ENCODE data around the gene TLR10. TPM values are rescaled to one million over a fixed set of nuclear protein-coding genes. Genes with fewer than 3 reads are reported as not detected.

Gene TLR10
- total and polyA plus RNA-seq, 2 of the 13 experiments (the other 11 are each of a cell fraction or from before 2014, with no cell fraction given): not detected

- TF ChIP-seq LCORL (IDR thresholded peaks at IDR 0.05) (peak; percentile 18; the same call in 1 of the 2 replicates), LCORL (CRISPR knock-in tag; IDR thresholded peaks at IDR 0.05) (no peak), GMEB2 (CRISPR knock-in tag; IDR thresholded peaks at IDR 0.05; ENCODE audit: low read depth) (no peak), CEBPB (IDR thresholded peaks at IDR 0.05; ENCODE audit: borderline replicate concordance, low read depth, low read length) (no peak), NAIF1 (CRISPR knock-in tag; IDR thresholded peaks at IDR 0.05; ENCODE audit: borderline replicate concordance) (no peak), ZNF33A (CRISPR knock-in tag; IDR thresholded peaks at IDR 0.05; ENCODE audit: borderline replicate concordance) (no peak), ZBTB42 (CRISPR knock-in tag; IDR thresholded peaks at IDR 0.05) (no peak), GTF2F1 (IDR thresholded peaks at IDR 0.05; ENCODE audit: low read length) (no peak), ZFY (CRISPR knock-in tag; IDR thresholded peaks at IDR 0.05) (peak; percentile 43; the same call in 1 of the 2 replicates), ZHX1 (CRISPR knock-in tag; IDR thresholded peaks at IDR 0.05; ENCODE audit: low read depth) (no peak), MNT (IDR thresholded peaks at IDR 0.05) (no peak), ZSCAN22 (CRISPR knock-in tag; IDR thresholded peaks at IDR 0.05) (no peak), ZNF703 (CRISPR knock-in tag; IDR thresholded peaks at IDR 0.05; ENCODE audit: borderline replicate concordance) (no peak), SMAD3 (CRISPR knock-in tag; IDR thresholded peaks at IDR 0.05) (no peak), CCDC6 (CRISPR knock-in tag; IDR thresholded peaks at IDR 0.05) (no peak), ZNF503 (CRISPR knock-in tag; IDR thresholded peaks at IDR 0.05) (no peak), GTF3A (CRISPR knock-in tag; conservative IDR thresholded peaks at IDR 0.05) (no peak), SAP130 (CRISPR knock-in tag; IDR thresholded peaks at IDR 0.05; ENCODE audit: low read depth) (no peak), ZNF256 (CRISPR knock-in tag; conservative IDR thresholded peaks at IDR 0.05) (no peak), ZNF770 (CRISPR knock-in tag; IDR thresholded peaks at IDR 0.05) (no peak), ISL2 (CRISPR knock-in tag; IDR thresholded peaks at IDR 0.05) (no peak)
These were observed 29.6 kb downstream of the TLR10 start (continued) for GRCh38 chr4:38752941-38753806.
